Ovary (tissue), 3 donors: ENCODE results near the gene GSTO1.

Experiments
- CTCF ChIP-seq, 3 donors: fragments of 450-650 bp in 2 of 3; fragments of 200-600 bp in 1 of 3; IDR thresholded peaks; one replicate each; pipeline versions ENCODE4 v1.5.1 to v1.8.0; 2016 to 2022; ENCODE audit warnings: antibody characterized with exemption in 3 of 3, mild to moderate bottlenecking in 1 of 3
- POLR2A ChIP-seq: fragments of 450-650 bp; IDR thresholded peaks from one replicate; pipeline ENCODE4 v1.6.1; 2017; ENCODE audit warnings: antibody characterized with exemption, mild to moderate bottlenecking, moderate library complexity
- donor health status: DM: no; HTN: no; CAD: no.

- TF ChIP-seq POLR2A (no peak), CTCF (IDR thresholded peaks at IDR 0.05) (no peak)
These were observed 45.5 kb downstream of the GSTO1 start for GRCh38 chr10:104300002-104300735.
